ENCODE measurements around the gene CLDN6. TPM values are rescaled to one million over a fixed set of nuclear protein-coding genes. Genes with fewer than 3 reads are reported as not detected.

The CLDN6 gene
- total RNA-seq, 3 donors from 2014 or later (not counting 1 experiment from before 2014, with no cell fraction given), result not detected

DNA sequence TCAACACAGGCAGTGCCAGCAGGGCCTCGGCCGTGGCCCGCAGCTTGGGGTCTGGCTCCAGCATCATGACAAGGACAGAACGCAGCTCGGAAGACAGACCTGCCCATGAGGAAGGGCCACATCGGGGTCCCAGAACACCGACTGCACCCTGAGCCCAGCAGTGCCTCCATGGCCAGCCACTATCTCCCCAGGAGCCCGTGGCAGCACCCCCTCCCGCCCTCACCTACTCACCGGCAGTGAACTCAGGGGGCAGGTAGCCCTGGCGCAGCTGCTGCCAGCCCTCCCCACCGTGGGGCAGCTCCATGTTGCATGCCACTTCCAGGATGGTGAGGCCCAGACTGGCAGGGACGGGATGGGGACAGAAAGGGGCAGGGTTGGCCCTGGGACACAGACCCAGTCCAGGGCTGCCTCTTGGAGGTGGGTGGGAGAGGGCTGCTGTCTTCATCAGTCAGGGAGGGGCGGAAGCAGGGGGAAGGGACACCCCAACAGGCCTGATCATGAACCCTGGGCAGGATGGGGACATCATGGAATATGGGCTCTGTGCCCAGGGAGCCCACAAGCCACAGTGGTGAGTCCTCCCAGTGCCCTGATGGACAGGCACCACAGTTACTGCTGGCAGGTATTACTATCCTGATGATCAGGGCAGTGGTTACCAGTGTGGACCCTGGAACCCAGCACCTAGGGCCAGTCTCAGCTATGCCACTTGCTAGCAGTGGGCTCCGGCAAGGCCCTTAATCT, 43.5 kb downstream of the CLDN6 start:
- Histone ChIP-seq H3K4me3 (ENCODE audit: low read length) (no peak overlapping the region), H3K27ac (ENCODE audit: low read length) (no peak overlapping the region), H3K9me3 (ENCODE audit: control insufficient read depth, insufficient read depth, low read length) (no peaks in the 10 kb centered on the region), H3K4me1 (ENCODE audit: control insufficient read depth, insufficient read depth, low read length) (peaks cover 17% of the 10 kb centered on the region), H3K36me3 (ENCODE audit: control insufficient read depth, insufficient read depth, low read length) (no peaks in the 10 kb centered on the region), H3K27me3 (ENCODE audit: control insufficient read depth, insufficient read depth, low read length) (no peaks in the 10 kb centered on the region)
- TF ChIP-seq, protein P1, sequence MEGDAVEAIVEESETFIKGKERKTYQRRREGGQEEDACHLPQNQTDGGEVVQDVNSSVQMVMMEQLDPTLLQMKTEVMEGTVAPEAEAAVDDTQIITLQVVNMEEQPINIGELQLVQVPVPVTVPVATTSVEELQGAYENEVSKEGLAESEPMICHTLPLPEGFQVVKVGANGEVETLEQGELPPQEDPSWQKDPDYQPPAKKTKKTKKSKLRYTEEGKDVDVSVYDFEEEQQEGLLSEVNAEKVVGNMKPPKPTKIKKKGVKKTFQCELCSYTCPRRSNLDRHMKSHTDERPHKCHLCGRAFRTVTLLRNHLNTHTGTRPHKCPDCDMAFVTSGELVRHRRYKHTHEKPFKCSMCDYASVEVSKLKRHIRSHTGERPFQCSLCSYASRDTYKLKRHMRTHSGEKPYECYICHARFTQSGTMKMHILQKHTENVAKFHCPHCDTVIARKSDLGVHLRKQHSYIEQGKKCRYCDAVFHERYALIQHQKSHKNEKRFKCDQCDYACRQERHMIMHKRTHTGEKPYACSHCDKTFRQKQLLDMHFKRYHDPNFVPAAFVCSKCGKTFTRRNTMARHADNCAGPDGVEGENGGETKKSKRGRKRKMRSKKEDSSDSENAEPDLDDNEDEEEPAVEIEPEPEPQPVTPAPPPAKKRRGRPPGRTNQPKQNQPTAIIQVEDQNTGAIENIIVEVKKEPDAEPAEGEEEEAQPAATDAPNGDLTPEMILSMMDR (IDR thresholded peaks at IDR 0.05), result no peak
- Mint-ChIP-seq H3K36me3 (no peaks in the 10 kb centered on the region), H3K27me3 (ENCODE audit: low read depth in 2 of 2) (no peaks in the 10 kb centered on the region), H3K4me1 (peaks cover 0 to 8% of the 10 kb centered on the region in 2 donors), H3K4me3 (no peak overlapping the region), H3K27ac (no peak overlapping the region), H3K9me3 (no peaks in the 10 kb centered on the region)
- intact Hi-C loops (cut with micrococcal nuclease), result no loop called here
- ATAC-seq (no peak), DNase-seq (no peak)
- 95% methylated on average over 15 of the region's 15 CpGs for WGBS (ENCODE audit: insufficient coverage)

DNA sequence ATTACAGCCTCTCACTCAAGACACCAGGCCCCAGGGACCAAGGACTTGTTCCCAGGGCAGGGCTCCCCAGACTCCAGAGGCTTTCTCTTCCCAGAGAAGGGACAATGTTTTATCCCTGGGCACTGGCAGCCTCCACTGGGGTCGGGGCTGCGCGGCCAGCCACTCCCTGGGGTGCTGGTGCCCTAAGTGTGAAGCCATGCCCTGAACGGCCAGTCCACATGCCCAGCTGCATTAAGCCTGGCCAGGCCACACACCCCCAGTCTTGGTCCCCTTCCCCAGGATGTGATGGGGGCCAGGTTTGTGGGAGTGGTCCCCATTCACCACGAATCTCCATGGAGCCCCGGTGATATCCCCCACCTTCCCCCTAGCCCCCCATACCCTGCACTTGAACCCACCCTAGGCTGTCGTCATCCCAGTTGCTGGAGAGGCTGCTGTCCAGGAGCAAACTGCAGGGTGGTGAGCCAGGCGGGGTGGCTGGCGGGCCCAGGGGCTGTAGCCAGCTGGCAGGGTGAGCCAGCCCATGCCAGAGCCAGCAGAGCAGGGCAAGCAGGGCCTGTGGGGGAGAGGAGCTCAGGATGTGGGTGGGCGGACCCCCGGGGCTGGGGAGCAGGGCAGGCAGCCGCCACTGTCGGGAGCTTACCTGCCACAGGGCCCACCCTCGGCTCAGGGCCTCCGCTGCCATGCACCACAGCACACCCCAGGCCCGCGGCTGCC, 44.2 kb downstream of the CLDN6 start:
- H3K27me3 Mint-ChIP-seq (ENCODE audit: low read depth in 2 of 2), result no peaks in the 10 kb centered on the region
- H3K36me3 Mint-ChIP-seq, result no peaks in the 10 kb centered on the region
- ATAC-seq, result no peak
- intact Hi-C loops (cut with micrococcal nuclease), result no loop called here
- Histone ChIP-seq H3K27ac (ENCODE audit: low read length) (no peak overlapping the region), H3K36me3 (ENCODE audit: control insufficient read depth, insufficient read depth, low read length) (no peaks in the 10 kb centered on the region), H3K9me3 (ENCODE audit: control insufficient read depth, insufficient read depth, low read length) (no peaks in the 10 kb centered on the region), H3K27me3 (ENCODE audit: control insufficient read depth, insufficient read depth, low read length) (peaks cover 1% of the 10 kb centered on the region), H3K4me3 (ENCODE audit: low read length) (no peak overlapping the region), H3K4me1 (ENCODE audit: control insufficient read depth, insufficient read depth, low read length) (peaks cover 18% of the 10 kb centered on the region)
- no peak overlapping the region for H3K4me3 Mint-ChIP-seq
- DNase-seq, result no peak
- 89% methylated on average over 17 of the region's 17 CpGs for WGBS (ENCODE audit: insufficient coverage)
- H3K9me3 Mint-ChIP-seq, result no peaks in the 10 kb centered on the region
- TF ChIP-seq, protein P1 (IDR thresholded peaks at IDR 0.05), result no peak
- H3K4me1 Mint-ChIP-seq, result peaks cover under 1 to 8% of the 10 kb centered on the region in 2 donors
- no peak overlapping the region for H3K27ac Mint-ChIP-seq

DNA sequence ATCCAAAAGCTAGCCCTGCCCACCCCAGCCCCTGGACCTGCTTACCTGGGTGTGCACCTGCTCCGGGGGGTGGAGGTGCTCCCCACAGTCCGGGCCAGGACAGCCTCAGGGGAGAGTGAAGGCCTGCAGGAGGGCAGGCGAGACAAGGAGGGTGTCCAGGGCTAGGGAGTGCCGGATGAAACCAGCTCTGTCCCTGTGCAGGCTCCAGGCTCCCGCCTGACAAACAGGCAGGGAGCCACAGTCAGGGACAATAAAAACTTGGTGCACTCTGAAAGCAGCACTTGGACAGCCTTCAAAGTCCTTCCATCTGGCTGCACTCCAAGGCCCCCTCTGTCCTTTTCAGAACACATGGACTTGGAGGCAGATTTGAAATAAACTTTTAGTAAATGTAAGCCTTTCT, 44.9 kb downstream of the CLDN6 start:
- Histone ChIP-seq H3K4me3 (ENCODE audit: low read length) (no peak overlapping the region), H3K9me3 (ENCODE audit: control insufficient read depth, insufficient read depth, low read length) (no peaks in the 10 kb centered on the region), H3K27me3 (ENCODE audit: control insufficient read depth, insufficient read depth, low read length) (peaks cover 8% of the 10 kb centered on the region), H3K4me1 (ENCODE audit: control insufficient read depth, insufficient read depth, low read length) (peaks cover 25% of the 10 kb centered on the region), H3K27ac (ENCODE audit: low read length) (no peak overlapping the region), H3K36me3 (ENCODE audit: control insufficient read depth, insufficient read depth, low read length) (no peaks in the 10 kb centered on the region)
- no peak for ATAC-seq
- Mint-ChIP-seq H3K27me3 (ENCODE audit: low read depth in 2 of 2) (peaks cover 3 to 5% of the 10 kb centered on the region in 2 donors), H3K36me3 (no peaks in the 10 kb centered on the region), H3K27ac (no peak overlapping the region), H3K9me3 (no peaks in the 10 kb centered on the region), H3K4me3 (no peak overlapping the region), H3K4me1 (peaks cover 7 to 15% of the 10 kb centered on the region in 2 donors)
- DNase-seq, result no peak
- TF ChIP-seq, protein P1 (IDR thresholded peaks at IDR 0.05), result no peak
- intact Hi-C loops (cut with micrococcal nuclease), result no loop called here
- 93% methylated on average over 5 of the region's 5 CpGs for WGBS (ENCODE audit: insufficient coverage)
